GM18520 (cell line): ENCODE results near the gene CBX8.

ENCODE experiments used
- ATAC-seq: cut with Tn5 transposase; IDR thresholded peaks from one replicate; pipeline ENCODE4 v1.9.1; 2021; ENCODE audit not compliant: unreplicated experiment

Gene CBX8

GRCh38 chr17:79808763-79809529 is 12.1 kb upstream of the CBX8 start:
- no peak for ATAC-seq

- ATAC-seq = no peak
Observed at GRCh38 chr17:79806863-79807720, 10.2 kb upstream of the CBX8 start.

GRCh38 chr17:79806446-79806760 is 9.5 kb upstream of the CBX8 start:
- no peak for ATAC-seq

GRCh38 chr17:79804856-79805696 is 8.2 kb upstream of the CBX8 start:
- no peak for ATAC-seq

GRCh38 chr17:79803997-79804855 is 7.3 kb upstream of the CBX8 start:
- ATAC-seq = peak; percentile 72

GRCh38 chr17:79803421-79803996 is 6.6 kb upstream of the CBX8 start:
- no peak for ATAC-seq

DNA sequence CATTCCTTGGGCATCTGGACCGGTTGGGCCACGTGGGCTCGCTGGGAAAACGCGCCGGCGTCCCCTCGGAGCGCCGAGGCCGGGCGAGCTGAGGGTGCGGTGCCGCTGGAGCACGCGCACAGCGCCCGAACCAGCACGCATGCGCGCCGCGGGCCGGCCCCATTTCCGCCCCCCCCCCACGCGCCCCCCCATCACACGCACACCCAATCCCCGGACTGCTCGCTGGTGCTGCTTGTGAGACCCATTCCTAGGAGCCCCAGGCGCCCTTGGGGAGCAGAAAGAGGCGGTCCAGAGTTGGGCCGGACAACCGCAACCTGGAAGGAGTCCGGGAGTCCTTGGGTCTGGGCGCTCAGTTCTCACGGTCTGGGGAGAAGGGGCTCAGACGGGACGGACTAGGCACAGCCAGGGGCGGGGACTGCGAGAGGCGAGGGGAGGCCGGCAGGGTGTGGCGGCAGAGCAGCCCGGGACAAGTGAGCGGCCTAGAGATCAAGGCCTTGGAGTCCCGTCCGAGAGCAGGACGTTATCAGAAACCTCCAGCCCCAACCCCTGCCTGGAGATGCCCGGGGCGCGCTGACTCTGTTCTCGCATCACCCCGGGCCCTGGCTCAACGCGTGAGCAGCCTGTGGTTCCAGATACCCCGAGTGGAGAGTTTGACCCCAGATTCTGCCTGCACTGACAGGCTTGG is 6.0 kb upstream of the CBX8 start:
- no peak for ATAC-seq

DNA sequence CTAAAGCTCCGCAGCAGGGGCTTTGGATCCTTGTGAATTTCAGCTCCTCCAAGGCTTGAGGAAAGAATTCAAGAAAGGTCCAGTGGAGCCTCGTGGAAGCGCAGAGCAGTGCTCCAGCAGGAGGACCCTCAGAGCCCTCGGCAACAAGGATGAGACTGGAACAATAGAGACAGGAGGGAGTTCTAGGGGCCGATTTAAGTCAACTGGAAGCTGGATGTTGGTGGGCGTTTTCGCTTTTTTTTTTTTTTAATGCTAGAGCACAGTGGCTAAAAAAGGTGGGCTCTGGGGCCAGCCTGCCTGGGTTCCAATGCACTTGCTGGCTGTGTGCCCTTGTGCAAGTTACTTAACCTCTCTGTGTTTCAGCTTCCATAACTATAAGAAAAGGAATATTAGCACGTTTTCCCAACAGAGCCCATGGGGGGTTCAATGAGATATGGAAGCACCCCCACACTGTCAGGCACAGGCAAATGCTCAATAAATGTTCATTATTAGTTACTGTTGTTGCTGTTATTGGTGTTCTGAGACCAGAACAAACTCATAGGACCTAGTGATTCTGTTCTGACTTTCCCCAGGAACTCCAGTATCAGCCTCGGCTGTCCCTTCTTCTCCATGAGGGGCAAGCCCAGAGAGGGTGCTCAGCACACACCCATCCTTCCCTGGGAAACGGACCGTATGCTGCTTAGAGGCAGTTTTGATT is 5.3 kb upstream of the CBX8 start:
- ATAC-seq = no peak

GRCh38 chr17:79801156-79802038 is 4.5 kb upstream of the CBX8 start:
- no peak for ATAC-seq

GRCh38 chr17:79800325-79801155 is 3.7 kb upstream of the CBX8 start:
- no peak for ATAC-seq

DNA sequence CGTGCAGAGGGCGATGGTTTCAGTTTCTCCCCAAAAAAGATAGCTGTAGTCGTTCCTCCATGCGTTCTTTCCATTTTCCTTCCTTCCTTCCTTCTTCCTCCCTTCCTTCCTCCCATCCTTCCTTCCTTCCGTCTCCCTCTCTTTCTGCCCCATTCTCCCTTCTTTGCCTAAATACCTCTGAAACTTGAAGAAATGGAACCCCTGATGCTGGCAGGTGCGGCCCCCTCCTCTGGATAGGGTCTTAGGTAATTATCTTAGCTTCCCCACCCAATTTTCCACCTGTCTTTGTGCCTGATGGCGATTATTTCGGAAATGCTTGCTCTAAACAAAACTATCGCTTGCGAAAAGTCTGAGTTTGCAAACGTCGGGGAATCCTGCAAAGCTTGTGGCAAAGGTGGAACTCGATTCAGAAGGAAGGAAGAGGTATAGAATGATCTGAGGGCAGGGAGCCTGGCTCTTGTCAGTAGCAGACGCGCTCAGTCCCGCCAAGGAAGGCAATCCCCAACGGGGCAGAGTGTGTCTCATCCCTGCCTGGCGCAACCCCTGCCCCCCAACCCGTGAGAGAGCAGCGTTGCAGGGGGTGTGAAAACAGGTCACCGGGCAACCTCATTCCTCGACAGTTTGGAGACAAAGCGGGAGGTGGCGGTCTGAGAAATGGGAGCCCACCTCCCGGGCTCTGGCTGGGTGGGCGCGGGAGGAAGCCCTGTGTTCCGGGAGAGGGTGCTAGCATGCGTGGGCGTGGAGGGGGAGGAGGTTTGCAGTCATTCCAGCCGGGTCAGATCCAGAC is 2.9 kb upstream of the CBX8 start:
- ATAC-seq = no peak

DNA sequence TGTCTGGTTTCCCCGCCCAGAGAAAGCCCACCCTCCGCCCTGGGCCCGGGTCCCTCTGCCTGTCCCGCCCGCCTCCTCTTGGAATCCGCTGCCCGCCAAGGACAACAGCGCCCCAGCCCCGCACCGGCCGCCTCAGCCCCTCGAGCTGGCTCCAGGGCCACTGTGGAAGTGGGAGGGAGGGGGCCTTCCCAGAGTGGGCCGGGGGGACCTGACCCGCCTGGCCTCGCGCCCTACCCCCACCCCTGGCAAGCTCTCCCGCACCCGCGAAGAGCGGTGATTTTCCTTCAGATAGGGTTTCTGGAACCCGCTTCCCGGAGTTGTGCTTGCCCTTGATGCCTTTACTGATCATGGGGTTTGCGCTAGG is 2.3 kb upstream of the CBX8 start:
- no peak for ATAC-seq

- no peak for ATAC-seq
Observed at GRCh38 chr17:79798299-79799173, 1.7 kb upstream of the CBX8 start.

DNA sequence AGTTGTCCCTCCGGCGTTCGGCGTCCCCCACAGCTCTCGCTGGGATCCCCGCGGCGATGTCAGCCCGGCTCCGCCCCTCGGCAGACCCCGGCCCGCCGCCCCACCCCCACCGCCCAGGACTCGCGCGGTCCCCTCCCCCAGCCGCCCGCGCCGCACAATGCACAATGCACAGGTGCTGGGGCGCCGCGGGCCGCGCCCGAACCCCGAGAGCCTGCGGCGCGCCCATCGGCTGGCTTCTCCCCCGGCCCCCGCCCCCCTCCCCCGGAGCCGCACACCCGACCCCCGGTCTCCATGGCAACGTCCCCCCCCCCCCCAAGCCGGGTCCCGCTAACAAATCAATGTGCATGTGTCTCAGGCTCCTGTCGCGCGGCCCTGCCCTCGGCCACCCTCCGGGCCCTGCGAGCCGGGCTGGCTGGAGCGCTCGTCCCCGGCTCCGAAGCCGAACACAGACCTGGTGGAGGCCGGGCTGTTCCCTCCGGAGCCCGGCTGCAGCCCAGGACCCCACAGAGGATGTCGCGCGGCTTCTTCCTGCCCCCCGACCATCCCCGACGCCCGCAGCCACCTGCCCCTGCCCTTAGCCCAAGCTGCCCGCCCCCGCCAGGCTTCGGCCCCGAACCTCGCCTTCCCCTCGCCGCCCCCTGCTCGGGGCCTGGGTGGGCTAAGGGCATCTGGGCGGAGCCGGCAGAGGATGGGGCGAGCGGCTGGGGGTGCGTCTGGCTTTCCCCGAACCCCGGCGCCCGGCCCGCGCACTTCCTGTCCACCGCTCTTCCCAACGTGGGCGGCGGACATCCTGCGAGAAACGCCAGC is 818 bp upstream of the CBX8 start:
- no peak for ATAC-seq

- ATAC-seq = no peak
Observed at GRCh38 chr17:79796444-79796762, 474 bp downstream of the CBX8 start.
